GM12874 (cell line): Measurements from ENCODE around the gene UBD.

Experiments used
- CTCF ChIP-seq: IDR thresholded peaks from 2 replicates; pipeline ENCODE4 v1.5.1; 2011; ENCODE audit warnings: low read depth, mild to moderate bottlenecking, control low read depth, low read length, moderate library complexity; ENCODE audit not compliant: insufficient read depth

Gene UBD

GRCh38 chr6:29527564-29527963, 32.0 kb downstream of the UBD start:
- no peak for TF ChIP-seq CTCF

- TF ChIP-seq CTCF: no peak
These were observed 32.4 kb downstream of the UBD start for GRCh38 chr6:29527126-29527525.

- TF ChIP-seq CTCF: no peak
These were observed 34.3 kb downstream of the UBD start for GRCh38 chr6:29525311-29525639.

- no peak for TF ChIP-seq CTCF
These were observed 34.9 kb downstream of the UBD start for GRCh38 chr6:29524444-29525310.

GRCh38 chr6:29524044-29524443, 35.5 kb downstream of the UBD start:
- no peak for TF ChIP-seq CTCF

GRCh38 chr6:29522227-29522626, 37.3 kb downstream of the UBD start:
- TF ChIP-seq CTCF: no peak

- TF ChIP-seq CTCF: no peak
These were observed 38.4 kb downstream of the UBD start for GRCh38 chr6:29521006-29521680.
